Glutamatergic neuron (in vitro differentiated cells): Measurements from ENCODE around the gene FTCD. TPM values are rescaled to one million over a fixed set of nuclear protein-coding genes. Genes with fewer than 3 reads are reported as not detected.

ENCODE experiments used
- DNase-seq: peaks from one replicate; pipeline ENCODE4 v3.0.0; 2022
- H3K27ac Mint-ChIP-seq: one replicate; pipeline ENCODE4 v1.8.0; 2020; ENCODE audit warnings: mild to moderate bottlenecking, mixed read lengths, inconsistent platforms; ENCODE audit not compliant: unreplicated experiment
- H3K27me3 Mint-ChIP-seq: one replicate; pipeline ENCODE4 v1.8.0; 2020; ENCODE audit warnings: mild to moderate bottlenecking, moderate library complexity, mixed read lengths, inconsistent platforms; ENCODE audit not compliant: unreplicated experiment
- H3K36me3 Mint-ChIP-seq: one replicate; pipeline ENCODE4 v1.8.0; 2020; ENCODE audit warnings: mild to moderate bottlenecking, mixed read lengths, inconsistent platforms; ENCODE audit not compliant: unreplicated experiment
- H3K4me1 Mint-ChIP-seq: one replicate; pipeline ENCODE4 v1.8.0; 2020; ENCODE audit warnings: mild to moderate bottlenecking, low read depth, mixed read lengths, inconsistent platforms; ENCODE audit not compliant: unreplicated experiment
- H3K4me3 Mint-ChIP-seq: one replicate; pipeline ENCODE4 v1.8.0; 2020; ENCODE audit warnings: mild to moderate bottlenecking, mixed read lengths, inconsistent platforms; ENCODE audit not compliant: unreplicated experiment
- H3K9me3 Mint-ChIP-seq: one replicate; pipeline ENCODE4 v1.8.0; 2020; ENCODE audit warnings: mild to moderate bottlenecking, moderate library complexity, mixed read lengths, inconsistent platforms; ENCODE audit not compliant: unreplicated experiment
- CTCF ChIP-seq: fragments of 200-600 bp; sonication (generic); IDR thresholded peaks from one replicate; pipeline ENCODE4 v1.5.0; 2021; ENCODE audit not compliant: partially characterized antibody, unreplicated experiment
- total RNA-seq: library from RNA; stranded (reverse); fragmentation: NEBNext Ultra II Directional; extraction: Animal tissue kit (Norgen Biotek cat#: 25700); gene quantifications from one replicate; pipeline ENCODE4 v1.2.1, GENCODE V29; 2021; ENCODE audit not compliant: unreplicated experiment

FTCD gene
- total RNA-seq, 1 donor from 2014 or later: 13.4 TPM

DNA sequence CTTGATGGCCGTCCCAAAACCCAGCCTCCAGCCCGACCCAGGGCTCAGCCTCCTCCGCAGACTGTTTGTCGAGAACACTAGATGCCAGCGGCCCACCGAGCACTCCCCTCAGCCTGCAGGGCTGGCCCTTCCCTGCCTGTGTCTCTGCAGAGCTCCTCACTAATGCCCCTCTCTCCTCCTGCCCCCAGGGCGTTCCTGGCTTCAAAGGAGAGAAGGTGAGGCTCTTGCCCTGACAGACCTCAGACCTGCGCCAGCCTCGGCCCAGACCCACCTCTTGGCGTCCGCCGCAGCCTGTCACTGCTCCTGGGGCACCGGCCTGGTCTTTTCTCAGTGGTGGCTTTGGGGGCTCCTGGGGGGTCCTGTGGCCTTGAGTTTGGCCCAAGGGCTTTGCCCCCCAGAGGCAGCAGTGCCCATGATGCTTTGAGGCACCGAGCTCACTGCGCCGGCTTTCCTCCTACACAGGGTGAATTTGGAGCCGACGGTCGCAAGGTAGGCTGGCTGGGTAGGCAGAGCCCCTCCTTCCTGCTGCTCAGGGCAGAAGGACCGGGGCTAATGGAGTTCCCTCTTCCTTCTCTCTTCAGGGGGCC, 39.1 kb downstream of the FTCD start:
- H3K9me3 Mint-ChIP-seq: peaks cover 1% of the 10 kb centered on the region
- H3K4me3 Mint-ChIP-seq: no peak overlapping the region
- TF ChIP-seq CTCF: no peak
- no peaks in the 10 kb centered on the region for H3K27me3 Mint-ChIP-seq
- H3K4me1 Mint-ChIP-seq: no peaks in the 10 kb centered on the region
- DNase-seq: peak; percentile 17
- H3K27ac Mint-ChIP-seq: no peak overlapping the region
- H3K36me3 Mint-ChIP-seq: no peaks in the 10 kb centered on the region

DNA sequence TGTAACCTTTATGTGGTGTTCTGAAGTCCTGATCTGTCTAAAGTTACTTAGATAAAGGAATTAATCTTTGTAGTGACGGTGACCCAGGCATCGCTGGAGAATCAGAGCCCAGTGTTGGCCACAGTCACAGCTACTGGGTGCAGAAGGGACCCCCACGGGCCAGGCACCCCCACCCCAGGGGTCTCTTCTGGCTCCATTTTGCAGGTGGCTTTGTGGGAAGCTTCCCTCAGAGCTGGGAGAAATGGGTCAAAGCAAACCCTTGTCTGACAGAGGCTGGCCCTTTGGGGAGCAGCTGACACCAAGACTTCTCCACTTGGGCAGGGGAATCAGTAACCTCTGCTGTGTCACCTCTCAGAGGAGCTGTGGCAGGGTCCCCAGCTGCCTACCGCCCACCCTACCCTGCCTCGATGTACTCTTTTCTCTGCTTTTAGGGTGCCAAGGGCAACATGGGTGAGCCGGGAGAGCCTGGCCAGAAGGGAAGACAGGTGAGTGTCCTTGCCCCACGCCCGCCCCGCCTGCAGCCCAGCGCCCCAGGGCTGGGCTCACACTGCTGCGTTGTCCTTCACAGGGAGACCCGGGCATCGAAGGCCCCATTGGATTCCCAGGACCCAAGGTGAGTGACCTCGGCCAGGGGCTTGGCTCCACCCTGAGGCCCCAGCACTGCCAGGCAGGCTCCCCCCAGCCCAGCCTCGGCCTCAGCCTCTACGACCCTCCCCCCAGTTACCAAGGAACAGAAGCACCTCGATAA, 39.8 kb downstream of the FTCD start:
- no peak for TF ChIP-seq CTCF
- DNase-seq: no peak
- Mint-ChIP-seq H3K4me3 (no peak overlapping the region), H3K27ac (no peak overlapping the region), H3K4me1 (no peaks in the 10 kb centered on the region), H3K36me3 (no peaks in the 10 kb centered on the region), H3K27me3 (no peaks in the 10 kb centered on the region), H3K9me3 (peaks cover 1% of the 10 kb centered on the region)

GRCh38 chr21:46114963-46115362, 40.4 kb downstream of the FTCD start:
- Mint-ChIP-seq H3K4me3 (no peak overlapping the region), H3K27me3 (no peaks in the 10 kb centered on the region), H3K36me3 (no peaks in the 10 kb centered on the region), H3K4me1 (no peaks in the 10 kb centered on the region), H3K9me3 (peaks cover 1% of the 10 kb centered on the region), H3K27ac (no peak overlapping the region)
- TF ChIP-seq CTCF: no peak
- DNase-seq: no peak

DNA sequence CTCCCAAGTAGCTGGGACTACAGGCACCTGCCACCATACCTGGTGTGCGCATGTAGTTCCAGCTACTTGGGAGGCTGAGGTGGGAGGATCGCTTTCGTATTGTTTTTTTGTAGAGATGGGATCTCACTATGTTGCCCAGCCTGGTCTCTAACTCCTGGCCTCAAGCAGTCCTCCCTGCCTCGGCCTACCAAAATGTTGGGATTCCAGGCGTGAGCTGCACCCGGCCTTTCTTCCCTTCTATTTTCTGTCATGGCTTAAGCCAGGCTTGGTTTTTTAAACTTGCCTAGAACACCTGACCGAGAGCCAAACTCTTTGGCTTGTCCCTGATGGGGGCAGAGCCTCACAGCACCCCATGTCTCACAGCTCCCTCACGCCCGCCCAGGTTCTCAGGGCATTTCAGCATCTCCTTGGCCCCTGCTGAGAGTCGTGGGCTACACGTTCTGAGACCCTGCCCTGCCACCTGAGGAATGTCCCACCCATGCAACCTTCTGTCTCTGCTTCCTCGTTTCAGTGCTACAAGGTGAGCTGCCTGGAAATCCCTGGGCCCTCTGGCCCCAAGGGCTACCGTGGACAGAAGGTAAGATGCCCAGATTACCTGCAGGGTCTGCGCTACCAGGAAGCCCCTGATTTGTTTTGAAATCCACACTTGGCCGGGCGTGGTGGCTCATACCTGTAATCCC, 41.7 kb downstream of the FTCD start:
- no peak overlapping the region for H3K4me3 Mint-ChIP-seq
- no peaks in the 10 kb centered on the region for H3K27me3 Mint-ChIP-seq
- no peaks in the 10 kb centered on the region for H3K4me1 Mint-ChIP-seq
- H3K9me3 Mint-ChIP-seq: peaks cover 2% of the 10 kb centered on the region
- DNase-seq: no peak
- no peak for TF ChIP-seq CTCF
- no peak overlapping the region for H3K27ac Mint-ChIP-seq
- peaks cover 1% of the 10 kb centered on the region for H3K36me3 Mint-ChIP-seq
